ENCODE measurements around the gene CAMTA1. TPM values are rescaled to one million over a fixed set of nuclear protein-coding genes. Genes with fewer than 3 reads are reported as not detected.
A peak's percentile ranks its signal among the peaks of the same experiment; 100 is the strongest.

Gene CAMTA1
- total RNA-seq, 1 experiment from 2014 or later: 69.0 TPM

DNA sequence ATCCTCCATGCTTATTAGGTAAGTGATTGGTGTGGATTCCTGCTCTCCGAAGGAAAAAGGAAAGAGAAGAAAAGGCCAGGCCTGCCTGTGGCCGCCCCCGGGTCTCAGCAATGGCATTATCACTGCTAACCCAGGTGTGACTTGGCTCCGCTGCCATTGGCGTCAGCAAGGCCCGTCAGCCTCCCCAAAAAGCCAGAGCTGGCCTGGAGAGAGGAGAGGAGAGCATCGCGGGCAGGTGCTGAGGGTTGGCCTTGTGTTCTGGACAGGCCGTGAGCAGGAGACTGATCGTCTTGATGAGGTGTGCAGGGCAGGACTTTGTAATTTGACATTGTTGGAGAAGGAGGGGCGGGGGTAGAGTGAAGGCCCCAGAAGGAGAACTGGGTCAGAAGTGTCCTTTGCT, 186.4 kb downstream of the CAMTA1 start:
- DNase-seq (ENCODE audit: low read depth): no peak

GRCh38 chr1:6972399-6972798, 187.1 kb downstream of the CAMTA1 start:
- DNase-seq (ENCODE audit: low read depth): no peak

DNA sequence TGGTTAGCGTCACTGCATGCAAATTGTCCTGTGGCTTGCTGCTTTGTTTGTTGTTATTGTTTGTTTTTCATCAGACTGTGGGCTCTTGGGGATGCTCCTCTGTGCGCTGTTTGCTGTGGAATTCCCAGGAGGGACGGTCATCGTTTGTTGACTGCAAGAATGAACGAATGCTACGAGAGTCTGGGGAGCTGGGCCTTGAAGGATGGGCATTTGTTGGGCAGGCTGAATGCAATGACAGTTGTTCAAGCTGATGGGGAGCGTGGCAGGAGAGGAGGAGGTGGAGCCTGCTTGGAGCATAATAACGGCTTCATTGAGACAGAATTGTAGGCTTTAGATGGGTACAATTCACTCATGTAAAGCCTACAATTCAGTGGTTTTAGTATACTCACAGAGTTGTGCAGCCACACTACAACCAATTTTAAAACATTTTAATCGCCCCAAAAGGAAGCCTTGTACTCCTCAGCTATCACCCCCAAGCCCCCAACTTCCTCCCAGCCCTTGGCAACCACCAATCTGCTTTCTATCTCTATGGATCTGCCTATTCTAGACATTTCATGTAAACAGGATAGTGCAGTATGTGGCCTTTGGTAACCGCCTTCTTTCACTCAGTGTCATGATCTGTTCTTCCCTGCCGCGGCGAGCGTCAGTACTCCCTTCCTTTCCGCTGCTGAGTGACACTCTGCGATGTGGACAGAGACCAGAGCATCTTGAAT, 190.2 kb downstream of the CAMTA1 start:
- no peak for DNase-seq (ENCODE audit: low read depth)

- DNase-seq (ENCODE audit: low read depth): no peak
Observed at GRCh38 chr1:6976044-6976375, 190.8 kb downstream of the CAMTA1 start.

DNA sequence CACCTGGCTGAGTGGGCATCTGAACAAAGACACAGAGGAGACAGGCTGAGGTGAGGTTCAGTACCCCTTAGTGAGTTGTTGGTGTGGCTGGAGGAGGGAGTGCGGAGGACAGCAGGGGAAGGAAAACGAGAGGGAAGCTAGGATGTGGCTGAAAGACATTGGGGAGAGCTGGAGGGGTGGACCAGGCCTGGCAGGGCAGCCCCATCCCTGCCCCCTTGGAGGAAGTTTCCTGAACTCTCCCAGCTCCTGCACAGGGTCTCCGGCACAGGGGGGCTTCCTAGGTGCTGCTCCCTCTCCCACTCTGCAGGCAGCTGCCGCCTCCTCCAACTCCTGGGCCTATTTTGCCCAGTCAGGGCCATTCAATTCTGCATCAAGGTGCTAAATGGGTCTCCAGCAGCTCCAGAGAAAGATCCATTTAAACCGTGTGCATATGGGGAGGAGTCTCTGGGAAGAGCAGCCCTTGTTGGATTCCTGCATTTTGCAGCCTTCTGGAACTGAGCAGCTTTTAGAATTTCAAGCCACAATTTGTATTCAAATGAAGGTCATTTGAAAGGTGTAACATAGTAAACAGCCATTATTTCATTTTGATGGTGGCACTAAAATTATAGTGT, 193.9 kb downstream of the CAMTA1 start:
- DNase-seq (ENCODE audit: low read depth): no peak

DNA sequence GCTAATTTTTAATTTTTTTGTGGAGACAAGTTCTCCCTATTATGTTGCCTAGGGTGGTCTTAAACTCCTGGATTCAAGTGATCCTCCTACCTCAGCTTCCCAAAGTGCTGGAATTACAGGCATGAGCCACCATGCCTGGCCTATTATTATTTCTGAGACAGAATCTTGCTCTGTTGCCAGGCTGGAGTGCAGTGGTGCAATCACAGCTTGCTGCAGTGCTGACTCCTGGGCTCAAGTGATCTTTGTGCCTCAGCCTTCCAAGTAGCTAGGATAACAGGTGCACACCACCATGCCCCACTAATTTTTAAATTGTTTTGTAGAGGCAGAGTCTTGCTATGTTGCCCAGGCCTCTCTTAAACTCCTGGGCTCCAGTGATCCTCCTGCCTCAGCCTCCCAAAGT, 196.3 kb downstream of the CAMTA1 start:
- DNase-seq (ENCODE audit: low read depth): no peak

DNA sequence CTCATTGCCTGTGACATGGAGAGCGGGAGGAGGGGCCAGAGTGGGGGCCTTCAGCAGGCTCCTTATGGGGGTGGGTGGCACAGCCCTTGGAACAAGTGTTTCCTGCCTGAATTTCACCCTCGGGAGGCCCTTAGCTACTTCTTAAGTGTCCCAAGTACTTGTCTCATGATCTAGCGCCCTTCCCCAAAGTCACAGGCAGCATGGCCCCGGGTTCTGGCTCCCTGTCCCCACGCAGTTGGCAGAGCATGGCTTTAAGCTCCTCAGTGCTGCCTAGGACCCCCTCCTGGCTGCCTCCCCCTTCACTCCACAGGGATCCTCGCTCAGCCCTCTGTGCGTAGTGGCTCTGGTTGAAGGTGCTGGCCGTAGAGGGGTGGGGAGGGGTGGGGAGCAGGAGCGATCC, 197.2 kb downstream of the CAMTA1 start:
- no peak for DNase-seq (ENCODE audit: low read depth)

DNA sequence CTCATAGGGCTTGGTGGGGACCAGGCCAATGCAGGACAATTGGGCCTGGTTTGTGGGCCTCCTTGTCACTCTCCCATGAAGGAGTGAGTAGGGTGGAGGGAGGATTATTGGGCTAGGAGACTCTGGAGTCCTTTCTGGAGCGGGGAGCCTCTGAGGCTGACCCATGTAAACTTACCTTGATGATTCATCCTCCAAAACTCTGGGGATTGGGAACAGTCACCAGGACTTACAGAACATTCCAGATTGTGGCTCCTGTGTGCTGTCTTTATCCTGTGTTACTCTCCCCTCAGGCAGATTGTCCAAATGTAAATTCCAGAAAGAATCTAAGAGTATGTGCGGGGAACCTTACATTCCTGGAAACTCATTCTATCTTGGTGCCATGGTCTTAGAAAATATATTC, 197.6 kb downstream of the CAMTA1 start:
- DNase-seq (ENCODE audit: low read depth): no peak

DNA sequence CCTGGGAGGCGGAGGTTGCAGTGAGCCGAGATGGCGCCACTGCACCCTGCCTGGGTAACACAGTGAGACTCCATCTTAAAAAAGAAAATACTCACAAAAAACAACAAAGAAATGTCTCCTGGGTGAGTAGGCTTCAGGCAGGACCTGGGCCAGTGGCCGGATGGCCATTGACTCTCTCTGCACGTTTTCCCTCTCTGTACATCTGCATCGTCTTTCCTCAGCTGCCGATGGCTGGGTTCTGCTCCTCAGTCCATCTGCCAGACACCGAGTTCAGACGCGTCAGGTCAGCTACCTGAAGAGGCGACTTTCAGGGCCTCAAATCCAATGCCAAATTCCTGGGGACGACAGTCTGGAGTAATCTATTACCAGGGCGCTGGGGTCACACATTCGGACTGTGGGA, 199.3 kb downstream of the CAMTA1 start:
- DNase-seq (ENCODE audit: low read depth): no peak

DNA sequence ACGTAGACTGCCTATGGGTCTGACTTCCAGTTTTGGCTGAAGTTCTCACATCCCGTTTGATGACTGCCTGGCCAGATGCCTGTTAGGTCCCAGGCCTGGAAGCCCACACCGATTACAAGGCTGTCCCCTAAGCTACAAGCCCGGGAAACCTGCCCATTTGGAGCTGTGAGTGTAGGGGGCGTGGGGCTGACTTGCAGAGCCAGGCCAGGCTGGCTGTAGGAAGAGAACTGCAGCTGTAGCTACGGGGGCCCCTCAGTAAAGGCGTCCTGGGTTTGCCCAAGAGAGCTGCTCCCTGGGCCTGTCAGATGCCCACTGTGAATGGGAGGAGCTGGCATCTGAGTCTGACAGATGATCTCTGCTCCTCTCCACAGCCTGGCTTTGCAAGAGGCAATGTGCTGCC, 199.7 kb downstream of the CAMTA1 start:
- DNase-seq (ENCODE audit: low read depth): no peak

DNA sequence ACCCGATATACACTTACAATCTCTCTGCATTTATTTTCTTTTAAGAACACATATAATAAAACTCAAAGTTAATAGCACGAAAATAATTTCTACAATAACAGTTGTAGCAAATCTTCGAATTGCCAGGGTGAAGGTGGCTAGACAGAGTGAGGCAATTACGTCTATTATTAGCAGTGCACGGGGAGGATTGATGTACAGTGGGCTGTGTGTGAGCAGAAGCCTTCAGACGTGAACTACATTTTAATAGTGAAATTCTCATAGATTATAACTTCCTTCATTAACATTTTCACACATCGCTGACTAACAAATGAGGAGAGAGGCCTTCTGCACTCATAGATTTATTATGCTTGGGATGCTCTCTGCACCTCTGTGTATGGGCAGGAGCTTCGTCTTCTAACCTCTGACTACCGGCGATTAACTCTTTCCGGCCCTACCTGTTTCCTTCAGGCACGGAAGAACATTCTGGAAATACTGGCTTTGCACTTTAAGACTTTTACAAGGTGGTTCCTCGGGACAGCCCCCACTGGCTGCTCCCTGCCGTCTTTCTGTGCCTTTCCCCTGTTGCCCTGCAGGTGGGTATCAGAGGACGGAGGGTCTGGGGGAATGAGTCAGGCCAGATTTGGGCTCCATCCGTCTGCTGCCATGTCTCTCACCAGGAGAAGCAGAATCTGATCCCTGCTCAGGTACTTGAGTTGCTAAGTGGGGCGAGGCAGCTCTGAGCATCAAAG, 200.5 kb downstream of the CAMTA1 start:
- DNase-seq (ENCODE audit: low read depth): no peak

GRCh38 chr1:6986281-6986680, 201.0 kb downstream of the CAMTA1 start:
- no peak for DNase-seq (ENCODE audit: low read depth)

DNA sequence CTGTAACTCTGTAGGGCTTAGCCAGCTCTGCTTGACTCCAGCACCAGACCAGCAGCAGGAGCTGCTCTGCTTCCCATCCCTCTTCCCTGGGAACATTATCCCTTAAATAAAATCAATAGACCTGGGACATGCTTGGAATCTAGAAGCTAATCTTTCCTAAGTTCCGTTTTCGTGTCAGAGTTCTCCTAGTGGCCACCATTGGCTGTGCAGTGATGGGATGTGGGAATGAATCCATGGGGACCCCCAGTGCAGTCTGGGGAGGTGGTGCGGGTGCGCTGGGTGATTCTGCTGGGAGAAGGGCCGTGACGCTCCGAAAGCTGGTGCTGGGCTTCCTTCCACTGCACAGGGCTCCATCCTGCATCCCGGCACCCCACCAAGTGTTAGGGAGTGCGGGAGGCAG, 202.7 kb downstream of the CAMTA1 start:
- no peak for DNase-seq (ENCODE audit: low read depth)

DNA sequence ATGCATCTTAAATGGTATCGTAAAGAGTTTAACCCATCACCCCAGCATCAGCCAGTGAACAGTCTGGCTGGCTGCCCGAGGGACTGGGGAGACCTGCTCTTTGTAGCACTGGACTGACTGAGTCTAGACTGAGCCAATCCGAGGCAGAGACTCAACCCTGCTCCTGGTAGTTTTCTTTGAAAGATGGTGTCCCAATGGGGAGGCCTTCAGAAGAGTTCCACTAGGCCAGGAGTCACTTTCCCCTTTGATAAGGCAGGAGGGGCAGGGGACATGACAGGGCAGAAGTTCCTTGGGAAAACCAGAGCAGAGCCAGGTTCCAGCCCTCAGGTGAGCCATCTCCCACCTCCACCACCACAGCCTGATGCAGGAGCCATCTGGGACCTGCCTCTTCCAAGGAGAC, 203.5 kb downstream of the CAMTA1 start:
- DNase-seq (ENCODE audit: low read depth): no peak

- DNase-seq (ENCODE audit: low read depth): no peak
Observed at GRCh38 chr1:6989212-6990159, 204.2 kb downstream of the CAMTA1 start.

- DNase-seq (ENCODE audit: low read depth): peak; percentile 74
Observed at GRCh38 chr1:6991266-6991665, 206.0 kb downstream of the CAMTA1 start.

GRCh38 chr1:6995789-6996188, 210.5 kb downstream of the CAMTA1 start:
- DNase-seq (ENCODE audit: low read depth): no peak

- no peak for DNase-seq (ENCODE audit: low read depth)
Observed at GRCh38 chr1:6996371-6996770, 211.1 kb downstream of the CAMTA1 start.

DNA sequence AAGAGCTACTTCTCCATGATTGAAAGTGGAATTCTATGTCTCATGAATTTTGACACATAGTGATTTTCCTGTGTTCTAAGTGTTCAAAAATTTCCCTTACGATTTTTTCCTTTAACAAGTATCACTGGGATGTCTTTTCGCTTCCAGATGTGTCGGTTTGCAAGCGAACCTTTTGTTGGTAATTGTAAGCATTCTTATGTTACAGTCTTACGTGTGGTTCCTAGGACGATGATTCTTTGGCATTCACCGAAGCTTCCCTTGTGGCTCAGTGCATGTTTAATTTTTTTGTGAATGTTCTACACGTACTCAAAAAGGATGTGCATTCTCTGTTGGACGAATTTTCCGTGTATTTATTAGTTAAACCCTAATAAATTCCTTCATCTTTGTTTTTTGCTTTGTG, 211.6 kb downstream of the CAMTA1 start:
- DNase-seq (ENCODE audit: low read depth): no peak

GRCh38 chr1:6998267-6998666, 213.0 kb downstream of the CAMTA1 start:
- DNase-seq (ENCODE audit: low read depth): no peak

DNA sequence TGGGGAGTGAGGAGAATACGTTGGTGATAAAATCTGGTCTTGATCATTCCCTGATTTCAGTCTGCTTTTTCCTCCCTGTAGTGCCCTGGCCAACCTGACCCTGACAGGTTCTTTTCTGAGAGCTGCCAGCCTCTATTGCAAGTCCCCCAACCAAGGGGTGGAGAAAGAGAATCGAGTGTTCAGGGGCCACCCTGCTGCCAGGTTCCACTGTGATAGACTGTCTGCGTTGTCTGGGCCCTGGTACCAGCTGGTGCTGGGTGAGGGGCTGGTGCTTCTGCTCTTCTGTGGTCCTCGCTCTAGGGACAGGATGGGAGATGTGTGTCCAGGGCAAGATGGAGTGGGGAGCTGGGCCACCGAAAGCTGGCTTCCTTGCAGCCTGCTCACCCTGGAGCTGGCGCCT, 214.6 kb downstream of the CAMTA1 start:
- DNase-seq (ENCODE audit: low read depth): no peak

DNA sequence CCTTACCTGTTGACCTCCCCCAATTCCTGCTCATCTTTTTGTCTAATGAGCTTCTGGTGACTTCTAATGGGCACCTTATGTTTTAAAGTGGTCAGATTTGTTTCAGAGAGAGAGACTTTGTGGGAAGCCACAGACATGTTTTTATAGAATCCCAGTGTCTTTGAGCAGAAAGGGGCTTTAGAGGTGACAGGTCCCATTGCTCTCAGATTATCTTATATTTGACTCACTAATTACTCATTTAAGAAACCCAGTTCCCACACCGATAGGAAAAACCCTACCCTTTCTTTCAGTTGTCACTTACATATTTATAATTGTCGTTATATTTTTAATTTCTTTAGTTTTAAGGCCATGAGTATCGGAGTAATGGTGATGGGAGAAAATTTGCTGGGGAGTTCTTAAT, 215.5 kb downstream of the CAMTA1 start:
- no peak for DNase-seq (ENCODE audit: low read depth)

Data from LHCN-M2 (cell line).